ENCODE results near the gene MOB3B.
"Not testable (repeated sequence)": the region's sequence is repeated elsewhere in the genome, so short reads cannot be mapped to it uniquely, and the experiment has no call there.

The MOB3B gene

GRCh38 chr9:27519466-27520465, 9.8 kb downstream of the MOB3B start:
- DNase-seq, result no peak

DNA sequence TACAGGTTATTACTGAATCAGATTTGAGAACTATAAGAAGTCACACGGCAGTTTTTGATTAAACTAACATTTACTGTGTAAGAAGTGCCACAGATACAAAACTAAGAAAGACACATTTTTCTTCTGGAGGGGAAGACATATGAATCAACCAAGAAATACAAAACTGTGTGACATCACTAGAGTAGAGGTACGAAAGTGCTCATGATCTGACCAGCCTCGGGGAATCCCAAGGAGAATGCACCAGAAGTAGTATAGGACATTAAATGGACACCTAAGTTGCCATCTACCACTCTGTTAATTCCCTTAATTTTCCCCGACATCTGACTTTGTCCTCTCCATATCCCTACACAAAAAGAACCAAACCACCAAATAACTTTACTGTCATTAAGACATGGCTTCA, 10.8 kb downstream of the MOB3B start:
- no peak for DNase-seq

DNA sequence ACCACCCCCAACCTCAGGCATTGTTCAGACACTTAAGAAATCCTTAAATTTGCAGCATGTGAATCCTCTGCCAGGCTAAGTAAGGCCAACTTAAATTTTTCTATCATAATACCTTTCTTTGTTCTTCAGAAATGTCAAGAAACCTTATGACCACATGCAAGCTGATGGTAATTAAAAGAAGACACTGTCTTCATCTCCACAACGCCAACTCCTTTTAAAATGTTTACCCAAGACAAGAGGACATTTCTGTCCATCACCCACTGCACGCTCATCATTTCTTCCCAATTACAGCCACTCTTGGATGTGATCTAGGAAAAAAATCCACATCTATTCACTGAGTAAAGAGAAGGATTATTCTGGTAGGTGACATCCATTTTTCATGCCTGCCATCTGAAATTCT, 11.6 kb downstream of the MOB3B start:
- no peak for DNase-seq

- DNase-seq, result no peak
Measured at GRCh38 chr9:27514551-27514950, 15.1 kb downstream of the MOB3B start.

- no peak for DNase-seq
Measured at GRCh38 chr9:27511771-27512170, 17.8 kb downstream of the MOB3B start.

GRCh38 chr9:27510780-27511179, 18.8 kb downstream of the MOB3B start:
- no peak for DNase-seq

- DNase-seq, result no peak
Measured at GRCh38 chr9:27506981-27507380, 22.6 kb downstream of the MOB3B start.

GRCh38 chr9:27505744-27506161, 23.9 kb downstream of the MOB3B start:
- DNase-seq, result no peak

DNA sequence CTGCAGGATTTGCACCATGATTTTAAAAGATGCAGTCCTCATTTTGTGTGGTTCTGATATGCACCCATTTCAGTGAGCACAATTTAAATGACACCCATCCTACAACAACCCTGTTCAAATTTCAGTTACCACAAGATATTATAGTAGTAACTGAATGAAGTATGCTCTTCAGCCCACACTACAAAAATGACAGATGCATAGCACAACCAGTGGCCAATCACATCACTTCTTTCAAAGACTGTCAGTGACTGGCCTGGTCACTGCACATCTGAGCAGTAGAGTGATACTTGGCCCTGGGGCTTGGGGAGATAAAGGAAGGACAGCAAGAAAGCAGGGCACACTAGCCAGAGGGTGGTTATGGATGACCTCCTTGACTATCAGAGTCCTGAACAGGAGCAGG, 25.4 kb downstream of the MOB3B start:
- DNase-seq, result no peak

DNA sequence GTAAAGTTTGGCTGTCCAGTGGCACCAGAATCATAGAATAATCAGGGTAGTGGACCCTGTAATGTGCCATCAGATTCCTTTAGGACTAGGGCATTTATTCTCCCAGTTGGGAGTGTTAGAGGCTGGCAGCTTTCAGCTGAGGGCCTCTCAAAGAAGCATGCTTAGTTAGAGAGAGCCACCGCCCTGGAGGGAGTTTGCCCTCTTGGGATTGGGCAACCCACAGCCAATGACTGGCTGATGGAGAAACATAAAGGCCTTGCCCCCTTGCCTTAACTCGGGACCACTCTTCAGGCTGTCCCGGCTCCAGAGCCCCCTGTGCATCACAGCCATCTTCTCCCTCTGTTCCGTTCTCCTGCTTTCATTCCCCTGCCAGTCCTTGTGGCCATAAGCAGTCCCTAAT, 26.0 kb downstream of the MOB3B start:
- DNase-seq, result no peak

GRCh38 chr9:27500902-27501301, 28.7 kb downstream of the MOB3B start:
- DNase-seq, result not testable (repeated sequence)

GRCh38 chr9:27499451-27499850, 30.2 kb downstream of the MOB3B start:
- no peak for DNase-seq

GRCh38 chr9:27497883-27498417, 31.7 kb downstream of the MOB3B start:
- DNase-seq, result peak; percentile 16

DNA sequence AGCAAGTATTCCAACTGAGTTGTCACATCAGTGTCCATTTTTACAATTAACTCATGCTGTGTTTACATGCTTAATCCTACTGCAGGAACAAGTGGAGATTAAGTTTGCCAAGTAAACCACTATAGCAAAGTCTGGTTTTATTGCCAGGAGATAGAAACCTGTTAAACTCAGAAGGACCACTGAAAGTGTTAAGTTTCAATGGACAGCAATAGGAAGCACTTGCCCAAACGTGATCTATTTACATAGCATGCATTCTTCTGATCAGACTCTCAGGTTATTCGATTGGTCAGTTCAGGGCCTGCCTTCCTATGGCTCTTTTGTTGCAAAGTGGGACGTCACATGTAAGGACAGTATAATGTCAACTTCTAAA, 33.5 kb downstream of the MOB3B start:
- no peak for DNase-seq

GRCh38 chr9:27495480-27496134, 34.0 kb downstream of the MOB3B start:
- DNase-seq, result no peak

- no peak for DNase-seq
Measured at GRCh38 chr9:27491154-27491553, 38.5 kb downstream of the MOB3B start.

DNA sequence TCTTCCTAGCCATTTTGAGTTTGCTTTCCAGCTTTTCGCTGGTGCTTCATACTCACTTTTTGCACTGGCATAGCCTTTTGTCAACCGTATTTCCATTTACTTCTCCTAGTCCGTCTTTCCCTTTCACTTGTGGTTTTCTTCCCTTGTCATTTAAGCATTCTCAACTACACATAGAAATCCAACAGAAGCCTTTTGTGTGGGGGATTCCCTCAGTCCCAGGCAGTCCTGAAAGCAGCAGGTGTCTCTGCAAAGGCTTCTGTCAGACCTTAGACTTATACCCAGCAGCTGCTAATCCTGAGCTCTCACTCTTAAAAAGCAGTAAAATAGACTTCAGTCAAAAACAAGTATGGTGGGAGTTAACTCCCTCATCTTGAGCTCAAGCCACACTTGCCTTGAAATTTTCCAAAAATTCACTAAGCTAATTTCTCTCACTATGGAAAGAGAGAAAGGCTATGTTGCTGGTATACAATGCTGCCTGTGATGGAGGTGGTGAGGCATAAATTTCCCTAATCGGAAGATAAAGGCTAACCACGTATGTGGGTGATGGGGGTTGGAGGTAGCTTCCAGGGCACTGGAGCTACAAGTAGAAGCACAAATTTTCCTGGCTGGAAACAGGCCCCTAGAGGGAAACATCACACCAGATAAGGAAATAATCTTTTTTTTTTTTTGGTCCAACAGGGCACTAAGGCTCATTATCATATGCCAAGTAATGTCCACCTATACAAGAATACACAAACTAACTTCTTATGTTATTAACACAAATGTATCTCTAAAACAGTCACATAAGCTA, 40.3 kb downstream of the MOB3B start:
- no peak for DNase-seq

DNA sequence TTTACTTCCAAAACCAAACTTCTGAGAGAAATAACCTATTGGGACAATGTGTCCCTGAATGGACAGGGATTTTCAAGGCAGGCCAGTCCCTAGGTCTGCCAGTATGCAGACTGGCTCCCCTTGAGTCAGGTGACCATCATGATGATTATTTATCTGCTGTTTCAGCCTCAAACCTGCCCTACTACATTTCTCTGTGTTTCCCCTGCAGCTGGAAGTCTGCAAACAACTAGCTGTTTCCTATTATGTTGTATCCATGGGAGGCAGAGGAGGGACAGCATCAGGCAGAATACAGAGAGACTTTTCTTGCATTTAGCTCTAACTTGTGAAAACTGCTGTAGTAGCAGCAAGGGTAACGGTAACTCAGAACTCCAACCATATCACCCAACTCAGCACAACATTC, 41.7 kb downstream of the MOB3B start:
- DNase-seq, result no peak

GRCh38 chr9:27487128-27487640, 42.4 kb downstream of the MOB3B start:
- no peak for DNase-seq

GRCh38 chr9:27485158-27485557, 44.5 kb downstream of the MOB3B start:
- no peak for DNase-seq

GRCh38 chr9:27483576-27483975, 46.0 kb downstream of the MOB3B start:
- DNase-seq, result no peak

DNA sequence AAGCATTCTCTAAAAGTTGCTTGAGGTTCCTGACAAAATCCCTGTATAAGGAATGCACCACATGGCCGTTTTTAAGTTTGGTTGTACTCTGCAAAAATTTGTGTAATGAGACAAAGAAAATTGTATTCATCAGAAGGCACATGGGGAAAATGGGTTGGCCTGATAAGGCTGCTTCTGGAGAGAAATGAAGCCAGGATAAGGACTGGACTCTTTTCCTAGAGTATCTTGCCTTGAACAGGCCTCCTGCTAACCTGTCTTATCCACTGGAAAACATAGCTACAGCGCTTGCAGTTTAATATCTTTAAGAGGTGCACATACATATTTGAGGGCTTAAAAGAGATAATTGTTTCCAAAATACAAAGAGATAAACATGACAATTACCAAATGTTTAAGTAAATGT, 46.9 kb downstream of the MOB3B start:
- DNase-seq, result no peak
